KMS-11 (cell line): ENCODE results near the gene VPS51.

Source experiments
- H2AFZ ChIP-seq: fragments of 200-600 bp; sonication (generic); 2 replicates; pipeline ENCODE4 v1.6.1; 2016; ENCODE audit warnings: antibody characterized with exemption, mixed run types, low read depth
- H3K27ac ChIP-seq: fragments of 200-600 bp; sonication (generic); 2 replicates; pipeline ENCODE4 v1.6.1; 2016; ENCODE audit warnings: mild to moderate bottlenecking, mixed run types
- H3K27me3 ChIP-seq: fragments of 200-600 bp; sonication (generic); 2 replicates; pipeline ENCODE4 v1.6.1; 2017; ENCODE audit warnings: mild to moderate bottlenecking, low read depth, mixed run types, moderate library complexity; ENCODE audit not compliant: insufficient read depth
- H3K36me3 ChIP-seq: fragments of 200-600 bp; sonication (generic); 2 replicates; pipeline ENCODE4 v1.6.1; 2017; ENCODE audit warnings: mild to moderate bottlenecking, mixed run types; ENCODE audit not compliant: insufficient read depth
- H3K4me1 ChIP-seq: fragments of 200-600 bp; sonication (generic); 2 replicates; pipeline ENCODE4 v1.6.1; 2016; ENCODE audit warnings: mild to moderate bottlenecking, low read depth, mixed run types; ENCODE audit not compliant: poor library complexity, severe bottlenecking
- H3K4me2 ChIP-seq: fragments of 200-600 bp; sonication (generic); 2 replicates; pipeline ENCODE4 v1.7.0; 2016; ENCODE audit warnings: mild to moderate bottlenecking, mixed run types
- H3K4me3 ChIP-seq: fragments of 200-600 bp; sonication (generic); IDR thresholded peaks from 2 replicates; pipeline ENCODE4 v1.6.1; 2017; ENCODE audit warnings: low read depth, low read length, mixed read lengths; ENCODE audit not compliant: insufficient read depth
- H3K79me2 ChIP-seq: fragments of 200-600 bp; sonication (generic); 2 replicates; pipeline ENCODE4 v1.6.1; 2016; ENCODE audit warnings: low read depth, mixed run types; ENCODE audit not compliant: insufficient read depth
- H3K9ac ChIP-seq: fragments of 200-600 bp; sonication (generic); 2 replicates; pipeline ENCODE4 v1.6.1; 2016; ENCODE audit warnings: mild to moderate bottlenecking, mixed run types
- H4K20me1 ChIP-seq: fragments of 200-600 bp; sonication (generic); 2 replicates; pipeline ENCODE4 v1.6.1; 2016; ENCODE audit warnings: mild to moderate bottlenecking, mixed run types; ENCODE audit not compliant: insufficient read depth
- TF ChIP-seq, protein P1 (sequence below): fragments of 200-600 bp; sonication (generic); conservative IDR thresholded peaks from 2 replicates; pipeline ENCODE4 v1.6.1; 2017; ENCODE audit warnings: low read depth, mild to moderate bottlenecking, antibody characterized with exemption, low read length, moderate library complexity, mixed read lengths

The VPS51 gene

DNA sequence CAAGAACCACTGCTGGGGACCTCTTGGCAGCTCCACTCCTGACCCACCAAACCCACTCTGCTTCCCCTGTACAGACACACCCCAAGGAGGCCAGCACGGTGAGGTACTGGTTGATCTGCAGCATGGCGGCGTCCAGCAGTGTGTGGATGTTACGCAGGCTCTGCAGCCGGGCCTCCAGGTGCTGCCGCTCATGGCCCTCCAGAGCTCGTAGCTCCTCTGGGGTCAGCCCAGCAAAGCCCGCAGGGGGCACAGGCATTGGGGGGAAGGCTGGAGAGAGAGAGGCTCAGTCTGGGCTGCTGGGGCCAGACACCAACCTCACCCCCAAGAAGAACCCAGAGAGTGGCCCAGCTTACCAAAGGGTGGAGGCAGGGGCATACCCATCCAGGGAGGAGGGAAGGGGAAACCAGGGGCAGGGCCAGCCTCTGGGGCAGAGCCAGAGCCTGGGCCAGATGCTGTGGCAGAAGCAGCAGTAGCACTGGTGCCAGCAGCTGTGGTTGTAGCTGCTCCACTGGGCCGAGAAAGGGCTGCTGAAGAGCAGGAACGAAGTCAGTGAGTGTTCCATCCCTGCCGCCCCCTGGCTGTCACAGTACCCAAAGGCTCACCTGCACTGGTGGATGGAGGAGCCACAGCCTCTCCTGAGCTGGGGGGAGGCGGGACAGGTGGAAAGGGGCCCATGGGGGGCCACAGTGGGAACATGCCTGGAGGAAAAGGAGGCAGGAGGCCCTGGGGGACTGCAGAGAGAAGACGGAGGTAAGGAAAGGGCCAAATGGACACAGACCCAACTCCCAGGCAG, 33.8 kb downstream of the VPS51 start:
- Histone ChIP-seq H2AFZ (no peak overlapping the region), H3K36me3 (no peaks in the 10 kb centered on the region; the same call in 1 of the 2 replicates)

DNA sequence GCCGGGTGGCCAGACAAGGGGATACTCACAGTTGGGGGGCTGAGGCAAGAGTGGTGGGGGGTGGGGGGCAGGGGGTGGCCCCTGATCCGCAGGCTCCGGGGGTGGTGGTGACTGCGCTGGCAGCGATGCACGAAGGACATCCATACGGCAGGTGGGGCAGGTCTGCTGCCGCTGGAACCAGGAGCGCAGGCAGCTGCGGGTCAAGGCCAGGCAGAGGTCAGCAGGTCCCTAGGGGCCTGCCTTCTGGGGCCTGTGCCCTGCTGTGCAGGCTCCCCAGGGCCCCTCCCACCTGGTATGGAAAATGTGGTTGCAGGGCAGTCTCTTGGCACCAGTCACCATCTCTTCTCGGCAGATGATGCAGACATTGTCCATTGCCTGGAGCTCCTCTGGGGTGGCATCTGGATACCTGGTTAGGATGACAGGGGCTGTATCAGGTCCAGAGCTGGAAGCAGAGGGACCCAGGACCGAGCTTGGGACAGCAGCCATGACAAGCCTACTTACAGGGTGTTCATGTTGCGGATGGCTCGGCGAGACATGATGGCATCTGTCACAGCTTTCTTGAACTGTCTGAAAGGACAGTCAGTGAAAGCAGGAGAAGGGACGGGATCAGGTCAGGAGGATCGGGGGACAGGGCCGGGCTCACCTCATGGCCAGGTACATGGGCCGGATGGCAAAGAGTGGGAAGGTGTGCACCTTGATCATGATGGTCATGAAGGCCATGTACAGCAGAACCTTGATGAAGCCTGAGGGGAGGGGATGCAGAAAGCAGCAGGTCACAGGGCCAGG, 34.8 kb downstream of the VPS51 start:
- Histone ChIP-seq H2AFZ (no peak overlapping the region), H3K79me2 (peaks cover 14% of the 10 kb centered on the region), H4K20me1 (no peaks in the 10 kb centered on the region), H3K27ac (no peak overlapping the region), H3K4me2 (no peak overlapping the region), H3K4me1 (peaks cover 19% of the 10 kb centered on the region), H3K9ac (no peak overlapping the region), H3K4me3 (no peak overlapping the region), H3K36me3 (no peaks in the 10 kb centered on the region; the same call in 1 of the 2 replicates), H3K27me3 (no peaks in the 10 kb centered on the region)
- TF ChIP-seq, protein P1, sequence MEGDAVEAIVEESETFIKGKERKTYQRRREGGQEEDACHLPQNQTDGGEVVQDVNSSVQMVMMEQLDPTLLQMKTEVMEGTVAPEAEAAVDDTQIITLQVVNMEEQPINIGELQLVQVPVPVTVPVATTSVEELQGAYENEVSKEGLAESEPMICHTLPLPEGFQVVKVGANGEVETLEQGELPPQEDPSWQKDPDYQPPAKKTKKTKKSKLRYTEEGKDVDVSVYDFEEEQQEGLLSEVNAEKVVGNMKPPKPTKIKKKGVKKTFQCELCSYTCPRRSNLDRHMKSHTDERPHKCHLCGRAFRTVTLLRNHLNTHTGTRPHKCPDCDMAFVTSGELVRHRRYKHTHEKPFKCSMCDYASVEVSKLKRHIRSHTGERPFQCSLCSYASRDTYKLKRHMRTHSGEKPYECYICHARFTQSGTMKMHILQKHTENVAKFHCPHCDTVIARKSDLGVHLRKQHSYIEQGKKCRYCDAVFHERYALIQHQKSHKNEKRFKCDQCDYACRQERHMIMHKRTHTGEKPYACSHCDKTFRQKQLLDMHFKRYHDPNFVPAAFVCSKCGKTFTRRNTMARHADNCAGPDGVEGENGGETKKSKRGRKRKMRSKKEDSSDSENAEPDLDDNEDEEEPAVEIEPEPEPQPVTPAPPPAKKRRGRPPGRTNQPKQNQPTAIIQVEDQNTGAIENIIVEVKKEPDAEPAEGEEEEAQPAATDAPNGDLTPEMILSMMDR, result no peak

More for the DNA sequence above, 33.8 kb downstream of the VPS51 start:
- no peak overlapping the region for H3K4me2 ChIP-seq
- peaks cover 14% of the 10 kb centered on the region for H3K4me1 ChIP-seq
- H3K9ac ChIP-seq, result no peak overlapping the region
- no peaks in the 10 kb centered on the region for H3K27me3 ChIP-seq
- H3K79me2 ChIP-seq, result peaks cover 14% of the 10 kb centered on the region
- H4K20me1 ChIP-seq, result no peaks in the 10 kb centered on the region
- H3K27ac ChIP-seq, result no peak overlapping the region
- no peak overlapping the region for H3K4me3 ChIP-seq
- TF ChIP-seq, protein P1, result no peak

DNA sequence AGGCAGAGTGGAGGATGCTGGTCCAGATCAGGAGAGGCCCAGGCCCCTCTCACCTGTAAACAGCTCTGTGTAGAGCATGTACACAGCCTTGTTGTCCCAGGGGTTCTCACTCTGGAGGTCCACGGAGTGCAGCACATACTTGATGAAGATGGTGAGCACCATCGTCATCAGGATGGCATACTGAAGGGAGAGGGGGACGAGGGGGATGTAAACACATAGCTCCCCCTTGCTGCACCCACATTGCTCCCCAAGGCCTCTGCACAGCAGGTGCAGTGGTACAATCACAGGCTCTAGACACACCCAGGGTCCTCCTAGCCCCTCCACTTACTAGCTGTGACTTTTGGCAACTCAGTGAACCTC, 35.4 kb downstream of the VPS51 start:
- no peak overlapping the region for H3K9ac ChIP-seq
- H3K4me3 ChIP-seq, result no peak overlapping the region
- no peak overlapping the region for H3K4me2 ChIP-seq
- H4K20me1 ChIP-seq, result no peaks in the 10 kb centered on the region
- H3K27ac ChIP-seq, result no peak overlapping the region
- H3K36me3 ChIP-seq, result no peaks in the 10 kb centered on the region; the same call in 1 of the 2 replicates
- no peak overlapping the region for H2AFZ ChIP-seq
- H3K4me1 ChIP-seq, result peaks cover 25% of the 10 kb centered on the region
- TF ChIP-seq, protein P1, result no peak
- no peaks in the 10 kb centered on the region for H3K27me3 ChIP-seq
- H3K79me2 ChIP-seq, result peaks cover 14% of the 10 kb centered on the region

DNA sequence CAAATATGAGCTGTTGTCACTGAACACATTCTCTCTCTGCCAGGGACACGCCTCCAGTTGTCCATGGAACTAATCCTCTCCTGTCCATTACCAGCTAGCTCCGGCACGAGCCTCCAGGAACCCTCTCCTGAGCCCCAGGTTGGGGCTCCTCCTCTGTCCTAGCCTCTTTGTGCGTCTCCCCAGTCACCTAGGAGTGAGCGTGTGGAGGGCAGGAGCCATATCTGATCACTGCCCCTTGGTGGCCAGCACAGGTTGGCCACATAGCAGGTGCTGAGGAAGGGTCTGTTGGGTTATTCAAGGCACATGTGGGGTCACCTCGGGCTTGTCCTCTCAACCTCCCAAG, 35.9 kb downstream of the VPS51 start:
- no peak overlapping the region for H3K27ac ChIP-seq
- no peaks in the 10 kb centered on the region for H4K20me1 ChIP-seq
- H3K4me1 ChIP-seq, result peaks cover 25% of the 10 kb centered on the region
- TF ChIP-seq, protein P1, result no peak
- no peaks in the 10 kb centered on the region for H3K27me3 ChIP-seq
- no peak overlapping the region for H3K4me3 ChIP-seq
- no peak overlapping the region for H3K9ac ChIP-seq
- peaks cover 14% of the 10 kb centered on the region for H3K79me2 ChIP-seq
- H3K4me2 ChIP-seq, result no peak overlapping the region
- no peaks in the 10 kb centered on the region; the same call in 1 of the 2 replicates for H3K36me3 ChIP-seq
- no peak overlapping the region for H2AFZ ChIP-seq
